Testis (tissue), 2 donors: Measurements from ENCODE around the gene IKBKE.

Experiments
- CTCF ChIP-seq, 3 experiments: fragments of 450-650 bp in 2 of 3; fragments of 200-600 bp in 1 of 3; sonication (generic) in 1 of 3; IDR thresholded peaks; one replicate each; pipeline ENCODE4 v1.5.1; 2016 to 2019; ENCODE audit warnings: antibody characterized with exemption in 3 of 3, mild to moderate bottlenecking in 2 of 3, moderate library complexity in 1 of 3
- POLR2A ChIP-seq: fragments of 450-650 bp; IDR thresholded peaks from one replicate; pipeline ENCODE4 v1.6.1; 2017; ENCODE audit warnings: antibody characterized with exemption, mild to moderate bottlenecking, moderate library complexity

DNA sequence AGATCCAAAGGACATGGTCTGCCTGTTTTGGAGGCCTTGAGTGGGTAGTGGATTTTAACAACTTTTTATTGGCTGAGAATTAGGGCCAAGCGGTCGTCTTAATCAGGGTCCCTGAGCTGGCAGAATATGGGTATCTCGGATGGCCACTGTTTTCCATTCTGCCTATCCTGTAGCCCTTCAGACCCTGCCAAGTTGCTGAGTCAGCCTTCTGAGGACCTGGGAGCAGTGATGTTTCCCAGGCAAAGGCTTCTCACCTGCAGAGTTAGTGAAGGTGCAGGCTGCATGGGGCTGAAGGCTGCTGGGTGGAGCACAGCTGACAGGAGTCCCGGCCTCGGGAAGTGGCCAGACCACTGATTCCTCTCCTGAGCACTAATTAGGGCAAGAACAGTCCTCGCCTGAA, 48.5 kb downstream of the IKBKE start:
- TF ChIP-seq CTCF (IDR thresholded peaks at IDR 0.05) (no peak), POLR2A (no peak)
